K562 (cell line): ENCODE measurements around the gene NSG2.

Source experiments
- EZH2 ChIP-seq: IDR thresholded peaks from 2 replicates; pipeline ENCODE4 v1.6.1; 2012; ENCODE audit warnings: low read depth, mild to moderate bottlenecking, inconsistent platforms, low read length, borderline replicate concordance
- FOXA1 ChIP-seq: fragments of 450-650 bp; IDR thresholded peaks from 2 replicates; pipeline ENCODE4 v1.6.1; 2016; ENCODE audit warnings: mild to moderate bottlenecking, borderline replicate concordance
- IRF2 ChIP-seq: sonication (generic); formaldehyde crosslinking; IDR thresholded peaks from 2 replicates; pipeline ENCODE4 v1.8.1; 2022; ENCODE audit warnings: mild to moderate bottlenecking, missing genetic modification reagents
- MAX ChIP-seq: sonication (generic); formaldehyde crosslinking; IDR thresholded peaks from 2 replicates; pipeline ENCODE4 v1.9.0; 2022; ENCODE audit warnings: mild to moderate bottlenecking, missing genetic modification reagents
- NONO ChIP-seq, 2 experiments: fragments of 200-400 bp in 1 of 2; fragments of 450-650 bp in 1 of 2; formaldehyde crosslinking in 1 of 2; IDR thresholded peaks; 2 replicates each; pipeline ENCODE4 v1.6.1; 2017; ENCODE audit warnings: low read depth in 2 of 2, mild to moderate bottlenecking in 2 of 2, moderate library complexity in 2 of 2, low read length in 1 of 2
- REST ChIP-seq, 2 experiments: fragments of 450-650 bp; formaldehyde crosslinking in 1 of 2; IDR thresholded peaks; 2 replicates each; pipeline versions ENCODE4 v1.4.0 to v1.6.1; 2014 to 2020; ENCODE audit warnings: mild to moderate bottlenecking in 2 of 2, borderline replicate concordance in 1 of 2, low read depth in 1 of 2
- USF2 ChIP-seq: sonication (generic); formaldehyde crosslinking; IDR thresholded peaks from 2 replicates; pipeline ENCODE4 v1.5.0; 2020; ENCODE audit warnings: missing genetic modification reagents
- TF ChIP-seq, protein P1 (sequence below), 3 experiments: IDR thresholded peaks in 2 of 3; conservative IDR thresholded peaks in 1 of 3; 2 replicates each; pipeline ENCODE4 v1.5.1; 2011 to 2012; ENCODE audit warnings: low read length in 3 of 3, mild to moderate bottlenecking in 3 of 3, control low read depth in 2 of 3, improper control_type of control experiment in 1 of 3, inconsistent platforms in 1 of 3, low read depth in 1 of 3, mixed read lengths in 1 of 3, moderate library complexity in 1 of 3; ENCODE audit not compliant: insufficient read depth in 2 of 3

DNA sequence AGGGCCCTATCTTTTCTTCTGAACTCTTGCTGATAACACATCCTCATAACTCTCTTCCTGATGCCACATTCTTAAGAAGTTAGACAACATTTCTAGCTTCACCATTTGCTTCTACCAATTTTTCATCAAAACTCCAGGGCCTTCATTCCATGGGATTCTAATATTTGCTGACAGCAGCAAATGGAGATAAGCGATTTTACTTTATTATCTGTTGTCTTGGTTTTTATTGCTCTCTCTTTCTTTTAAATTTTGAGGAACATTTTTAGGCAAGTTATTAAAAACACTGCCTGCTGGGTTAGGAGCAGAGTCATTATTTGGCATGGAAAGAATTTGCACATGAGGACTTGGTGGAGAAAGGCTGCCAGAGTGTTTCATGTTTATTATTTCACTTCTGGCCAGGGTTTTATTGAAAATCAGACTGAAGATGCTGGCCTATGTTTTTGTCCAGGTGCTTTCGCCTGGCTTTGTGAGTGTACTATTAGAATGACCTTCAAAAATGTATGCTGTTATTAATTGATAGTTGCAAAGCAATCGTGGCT is 27.7 kb downstream of the NSG2 start:
- TF ChIP-seq REST (IDR thresholded peaks at IDR 0.05; ENCODE audit: borderline replicate concordance) (no peak), REST (CRISPR knock-in tag; IDR thresholded peaks at IDR 0.05; ENCODE audit: low read depth) (no peak), FOXA1 (no peak), EZH2 (no peak), IRF2 (CRISPR knock-in tag) (no peak), USF2 (CRISPR knock-in tag) (no peak), NONO (IDR thresholded peaks at IDR 0.05; ENCODE audit: low read depth in 2 of 2, low read length in 1 of 2) (no peak), MAX (CRISPR knock-in tag) (no peak)
- TF ChIP-seq, protein P1, sequence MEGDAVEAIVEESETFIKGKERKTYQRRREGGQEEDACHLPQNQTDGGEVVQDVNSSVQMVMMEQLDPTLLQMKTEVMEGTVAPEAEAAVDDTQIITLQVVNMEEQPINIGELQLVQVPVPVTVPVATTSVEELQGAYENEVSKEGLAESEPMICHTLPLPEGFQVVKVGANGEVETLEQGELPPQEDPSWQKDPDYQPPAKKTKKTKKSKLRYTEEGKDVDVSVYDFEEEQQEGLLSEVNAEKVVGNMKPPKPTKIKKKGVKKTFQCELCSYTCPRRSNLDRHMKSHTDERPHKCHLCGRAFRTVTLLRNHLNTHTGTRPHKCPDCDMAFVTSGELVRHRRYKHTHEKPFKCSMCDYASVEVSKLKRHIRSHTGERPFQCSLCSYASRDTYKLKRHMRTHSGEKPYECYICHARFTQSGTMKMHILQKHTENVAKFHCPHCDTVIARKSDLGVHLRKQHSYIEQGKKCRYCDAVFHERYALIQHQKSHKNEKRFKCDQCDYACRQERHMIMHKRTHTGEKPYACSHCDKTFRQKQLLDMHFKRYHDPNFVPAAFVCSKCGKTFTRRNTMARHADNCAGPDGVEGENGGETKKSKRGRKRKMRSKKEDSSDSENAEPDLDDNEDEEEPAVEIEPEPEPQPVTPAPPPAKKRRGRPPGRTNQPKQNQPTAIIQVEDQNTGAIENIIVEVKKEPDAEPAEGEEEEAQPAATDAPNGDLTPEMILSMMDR (IDR thresholded peaks at IDR 0.05 in 2 of 3, conservative IDR thresholded peaks at IDR 0.05 in 1 of 3; ENCODE audit: insufficient read depth in 2 of 3, low read depth in 1 of 3, low read length in 3 of 3) = no peak
